K562 (cell line): Measurements from ENCODE around the gene OR2B2. TPM values are rescaled to one million over a fixed set of nuclear protein-coding genes. Genes with fewer than 3 reads are reported as not detected.

ENCODE experiments used
- E2F3 ChIP-seq: fragments of 250-450 bp; sonication (Bioruptor Pico); IDR thresholded peaks from 2 replicates; pipeline ENCODE4 v1.4.0; 2020; ENCODE audit warnings: mild to moderate bottlenecking
- FOXK2 ChIP-seq, 2 experiments: fragments of 450-650 bp; IDR thresholded peaks in 1 of 2; conservative IDR thresholded peaks in 1 of 2; 2 replicates each; pipeline ENCODE4 v1.6.1; 2016; ENCODE audit warnings: low read depth in 2 of 2, mild to moderate bottlenecking in 1 of 2
- JUND ChIP-seq, 2 experiments: IDR thresholded peaks; 2 replicates in 1 of 2; 3 replicates in 1 of 2; pipeline ENCODE4 v1.6.1; 2011; ENCODE audit warnings: borderline replicate concordance in 2 of 2, low read depth in 2 of 2, low read length in 2 of 2, improper control_type of control experiment in 1 of 2, missing biosample characterization in 1 of 2, missing genetic modification characterization in 1 of 2, missing genetic modification reagents in 1 of 2
- LARP7 ChIP-seq: fragments of 450-650 bp; IDR thresholded peaks from 2 replicates; pipeline ENCODE4 v1.6.1; 2016
- POU5F1 ChIP-seq: fragments of 150-350 bp; IDR thresholded peaks from 2 replicates; pipeline ENCODE4 v1.6.1; 2014; ENCODE audit warnings: borderline replicate concordance, low read length, low read depth, mild to moderate bottlenecking; ENCODE audit not compliant: partially characterized antibody
- RBM22 ChIP-seq: fragments of 200-400 bp; formaldehyde crosslinking; IDR thresholded peaks from 2 replicates; pipeline ENCODE4 v1.6.1; 2018; ENCODE audit warnings: low read length, low read depth; ENCODE audit not compliant: poor library complexity, severe bottlenecking
- SOX6 ChIP-seq: fragments of 450-650 bp; IDR thresholded peaks from 2 replicates; pipeline ENCODE4 v1.6.1; 2014; ENCODE audit warnings: mild to moderate bottlenecking
- ZNF121 ChIP-seq: sonication (generic); formaldehyde crosslinking; conservative IDR thresholded peaks from 2 replicates; pipeline ENCODE4 v1.8.0; 2022; ENCODE audit warnings: missing genetic modification reagents
- ZNF217 ChIP-seq: sonication (generic); formaldehyde crosslinking; IDR thresholded peaks from 2 replicates; pipeline ENCODE4 v1.8.0; 2022; ENCODE audit warnings: mild to moderate bottlenecking, missing genetic modification reagents
- polyA plus RNA-seq, 8 experiments: library from polyadenylated mRNA; depleted of rRNA in 4 of 8; stranded (reverse) in 5 of 8; unstranded in 3 of 8; fragments of >200 nt; fragmentation: Nextera tagmentation in 2 of 8; fragmentation: Illumina TruSeq in 1 of 8; extraction: Ambion mirVana in 2 of 8; extraction: Trizol in 1 of 8; gene quantifications; 2 replicates each; pipeline versions ENCODE4 v1.2.1 to v1.2.3, GENCODE V29; 2011 to 2014; ENCODE audit warnings: inconsistent platforms in 1 of 8, missing spikeins in 1 of 8
- total RNA-seq, 7 experiments: library from RNA; depleted of rRNA in 6 of 7; stranded (reverse); fragments of >200 nt in 6 of 7; fragmentation: Illumina TruSeq in 2 of 7; extraction: Trizol in 2 of 7; gene quantifications; 2 replicates each; pipeline versions ENCODE4 v1.2.1 to v1.2.3, GENCODE V29; 2011 to 2021; ENCODE audit warnings: low replicate concordance in 1 of 7
- TF ChIP-seq, protein P1 (sequence below): IDR thresholded peaks from 2 replicates; pipeline ENCODE4 v1.6.1; 2011; ENCODE audit not compliant: insufficient read length; ENCODE audit errors: extremely low read depth
- TF ChIP-seq, protein P2 (sequence below): fragments of 250-450 bp; sonication (Bioruptor Pico); IDR thresholded peaks from 2 replicates; pipeline ENCODE4 v1.4.0; 2020; ENCODE audit warnings: mild to moderate bottlenecking
- TF ChIP-seq, protein P3 (sequence below), 3 experiments: fragments of 200-800 bp in 1 of 3; sonication (Bioruptor generic) in 1 of 3; sonication (generic) in 1 of 3; formaldehyde crosslinking in 1 of 3; IDR thresholded peaks; 2 replicates each; pipeline versions ENCODE4 v1.6.1 to v1.8.0; 2016 to 2022; ENCODE audit warnings: mild to moderate bottlenecking in 2 of 3, missing compliant biosample characterization in 2 of 3, missing genetic modification characterization in 2 of 3, missing genetic modification reagents in 1 of 3
- TF ChIP-seq, protein P4 (sequence below): fragments of 450-650 bp; IDR thresholded peaks from 2 replicates; pipeline ENCODE4 v1.6.1; 2016; ENCODE audit warnings: antibody characterized with exemption
- TF ChIP-seq, protein P5 (sequence below): fragments of 250-450 bp; sonication (Bioruptor Pico); IDR thresholded peaks from 2 replicates; pipeline ENCODE4 v1.5.0; 2020; ENCODE audit warnings: mild to moderate bottlenecking, borderline replicate concordance
- TF ChIP-seq, protein P6 (sequence below): fragments of 250-450 bp; sonication (Bioruptor Pico); IDR thresholded peaks from 2 replicates; pipeline ENCODE4 v1.8.0; 2022; ENCODE audit warnings: inconsistent platforms

The OR2B2 gene
- total and polyA plus RNA-seq, 9 of the 15 experiments (the other 6 are each of a cell fraction or from before 2014, with no cell fraction given), result 0.24 TPM; not detected in 8

DNA sequence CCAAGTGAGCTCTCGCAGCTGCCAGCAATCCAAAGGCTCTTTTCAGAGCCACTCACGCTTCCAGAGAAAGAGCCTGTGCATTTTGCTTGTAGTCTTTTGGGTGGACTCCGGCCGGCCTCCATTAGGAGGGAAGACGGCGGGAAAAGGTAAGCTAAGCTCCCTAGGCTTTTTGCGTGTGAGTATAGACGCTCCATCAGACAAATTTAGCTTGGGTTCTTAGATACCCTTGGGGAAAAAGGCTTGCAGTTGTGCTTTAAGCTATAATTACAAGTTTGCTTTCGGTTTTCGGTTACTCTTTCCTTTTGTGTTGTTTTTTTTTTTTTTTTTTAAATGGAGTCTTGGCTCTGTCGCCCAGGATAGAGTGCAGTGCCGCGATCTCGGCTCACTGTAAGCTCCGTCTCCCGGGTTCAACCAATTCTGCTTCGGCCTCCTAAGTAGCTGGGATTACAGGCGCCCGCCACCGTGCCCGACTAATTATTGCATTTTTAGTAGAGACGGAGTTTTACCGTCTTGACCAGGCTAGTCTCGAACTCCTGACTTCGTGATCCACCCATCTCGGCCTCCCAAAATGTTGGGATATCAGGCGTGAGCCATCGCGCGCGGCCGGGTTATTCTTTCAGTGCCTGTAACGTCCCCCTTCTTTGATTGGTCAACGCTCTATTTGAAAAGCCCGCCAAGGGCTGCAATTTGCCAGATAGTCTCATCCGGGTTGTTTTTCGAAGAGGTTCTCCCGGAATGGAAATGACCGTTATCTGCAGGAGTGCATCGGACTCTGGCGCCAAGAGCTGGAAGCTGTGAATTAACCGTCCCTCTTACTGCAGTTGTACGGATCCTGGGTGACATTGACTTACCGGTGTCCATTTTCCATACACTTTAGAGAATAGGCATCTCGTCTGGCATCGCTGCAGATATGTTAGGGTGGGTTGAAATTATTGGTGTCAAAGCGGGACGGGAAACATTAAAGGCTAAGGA, 18.1 kb downstream of the OR2B2 start (continued):
- TF ChIP-seq FOXK2 (conservative IDR thresholded peaks at IDR 0.05 in 1 of 2, IDR thresholded peaks at IDR 0.05 in 1 of 2; ENCODE audit: low read depth in 2 of 2) (peak; percentile 43 to 59; a peak in 3 of 4 replicates), ZNF217 (no peak; the same call in 1 of the 2 replicates), E2F3 (CRISPR knock-in tag) (peak; percentile 99), ZNF121 (0 out of 2 replicates have a peak, but pooled peaks have one; percentile 39), RBM22 (no peak), SOX6 (peak; percentile 68; the same call in 1 of the 2 replicates), LARP7 (peak; percentile 22), JUND (IDR thresholded peaks at IDR 0.05; ENCODE audit: borderline replicate concordance, low read depth, low read length) (peak; percentile 57; the same call in 1 of the 2 replicates), JUND (tag; IDR thresholded peaks at IDR 0.05; ENCODE audit: borderline replicate concordance, low read depth, low read length) (no peak; the same call in 2 of the 3 replicates), POU5F1 (peak; percentile 23)
- TF ChIP-seq, protein P1, sequence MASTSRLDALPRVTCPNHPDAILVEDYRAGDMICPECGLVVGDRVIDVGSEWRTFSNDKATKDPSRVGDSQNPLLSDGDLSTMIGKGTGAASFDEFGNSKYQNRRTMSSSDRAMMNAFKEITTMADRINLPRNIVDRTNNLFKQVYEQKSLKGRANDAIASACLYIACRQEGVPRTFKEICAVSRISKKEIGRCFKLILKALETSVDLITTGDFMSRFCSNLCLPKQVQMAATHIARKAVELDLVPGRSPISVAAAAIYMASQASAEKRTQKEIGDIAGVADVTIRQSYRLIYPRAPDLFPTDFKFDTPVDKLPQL, result no peak
- TF ChIP-seq, protein P2, sequence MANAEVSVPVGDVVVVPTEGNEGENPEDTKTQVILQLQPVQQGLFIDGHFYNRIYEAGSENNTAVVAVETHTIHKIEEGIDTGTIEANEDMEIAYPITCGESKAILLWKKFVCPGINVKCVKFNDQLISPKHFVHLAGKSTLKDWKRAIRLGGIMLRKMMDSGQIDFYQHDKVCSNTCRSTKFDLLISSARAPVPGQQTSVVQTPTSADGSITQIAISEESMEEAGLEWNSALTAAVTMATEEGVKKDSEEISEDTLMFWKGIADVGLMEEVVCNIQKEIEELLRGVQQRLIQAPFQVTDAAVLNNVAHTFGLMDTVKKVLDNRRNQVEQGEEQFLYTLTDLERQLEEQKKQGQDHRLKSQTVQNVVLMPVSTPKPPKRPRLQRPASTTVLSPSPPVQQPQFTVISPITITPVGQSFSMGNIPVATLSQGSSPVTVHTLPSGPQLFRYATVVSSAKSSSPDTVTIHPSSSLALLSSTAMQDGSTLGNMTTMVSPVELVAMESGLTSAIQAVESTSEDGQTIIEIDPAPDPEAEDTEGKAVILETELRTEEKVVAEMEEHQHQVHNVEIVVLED (CRISPR knock-in tag), result 0 out of 2 replicates have a peak, but pooled peaks have one; percentile 37
- TF ChIP-seq, protein P3, sequence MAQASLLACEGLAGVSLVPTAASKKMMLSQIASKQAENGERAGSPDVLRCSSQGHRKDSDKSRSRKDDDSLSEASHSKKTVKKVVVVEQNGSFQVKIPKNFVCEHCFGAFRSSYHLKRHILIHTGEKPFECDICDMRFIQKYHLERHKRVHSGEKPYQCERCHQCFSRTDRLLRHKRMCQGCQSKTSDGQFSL (CRISPR knock-in tag; IDR thresholded peaks at IDR 0.05), result no peak
- TF ChIP-seq, protein P3 (tag; IDR thresholded peaks at IDR 0.05), result no peak; a peak in 1 of 4 replicates
- TF ChIP-seq, protein P4, sequence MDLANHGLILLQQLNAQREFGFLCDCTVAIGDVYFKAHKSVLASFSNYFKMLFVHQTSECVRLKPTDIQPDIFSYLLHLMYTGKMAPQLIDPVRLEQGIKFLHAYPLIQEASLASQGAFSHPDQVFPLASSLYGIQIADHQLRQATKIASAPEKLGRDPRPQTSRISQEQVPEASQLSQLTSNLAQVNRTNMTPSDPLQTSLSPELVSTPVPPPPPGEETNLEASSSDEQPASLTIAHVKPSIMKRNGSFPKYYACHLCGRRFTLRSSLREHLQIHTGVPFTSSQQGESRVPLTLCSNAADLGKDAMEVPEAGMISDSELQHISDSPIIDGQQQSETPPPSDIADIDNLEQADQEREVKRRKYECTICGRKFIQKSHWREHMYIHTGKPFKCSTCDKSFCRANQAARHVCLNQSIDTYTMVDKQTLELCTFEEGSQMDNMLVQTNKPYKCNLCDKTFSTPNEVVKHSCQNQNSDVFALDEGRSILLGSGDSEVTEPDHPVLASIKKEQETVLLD, result 0 out of 2 replicates have a peak, but pooled peaks have one; percentile 15
- TF ChIP-seq, protein P5, sequence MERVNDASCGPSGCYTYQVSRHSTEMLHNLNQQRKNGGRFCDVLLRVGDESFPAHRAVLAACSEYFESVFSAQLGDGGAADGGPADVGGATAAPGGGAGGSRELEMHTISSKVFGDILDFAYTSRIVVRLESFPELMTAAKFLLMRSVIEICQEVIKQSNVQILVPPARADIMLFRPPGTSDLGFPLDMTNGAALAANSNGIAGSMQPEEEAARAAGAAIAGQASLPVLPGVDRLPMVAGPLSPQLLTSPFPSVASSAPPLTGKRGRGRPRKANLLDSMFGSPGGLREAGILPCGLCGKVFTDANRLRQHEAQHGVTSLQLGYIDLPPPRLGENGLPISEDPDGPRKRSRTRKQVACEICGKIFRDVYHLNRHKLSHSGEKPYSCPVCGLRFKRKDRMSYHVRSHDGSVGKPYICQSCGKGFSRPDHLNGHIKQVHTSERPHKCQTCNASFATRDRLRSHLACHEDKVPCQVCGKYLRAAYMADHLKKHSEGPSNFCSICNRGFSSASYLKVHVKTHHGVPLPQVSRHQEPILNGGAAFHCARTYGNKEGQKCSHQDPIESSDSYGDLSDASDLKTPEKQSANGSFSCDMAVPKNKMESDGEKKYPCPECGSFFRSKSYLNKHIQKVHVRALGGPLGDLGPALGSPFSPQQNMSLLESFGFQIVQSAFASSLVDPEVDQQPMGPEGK (CRISPR knock-in tag), result peak; percentile 56; the same call in 1 of the 2 replicates
- TF ChIP-seq, protein P6, sequence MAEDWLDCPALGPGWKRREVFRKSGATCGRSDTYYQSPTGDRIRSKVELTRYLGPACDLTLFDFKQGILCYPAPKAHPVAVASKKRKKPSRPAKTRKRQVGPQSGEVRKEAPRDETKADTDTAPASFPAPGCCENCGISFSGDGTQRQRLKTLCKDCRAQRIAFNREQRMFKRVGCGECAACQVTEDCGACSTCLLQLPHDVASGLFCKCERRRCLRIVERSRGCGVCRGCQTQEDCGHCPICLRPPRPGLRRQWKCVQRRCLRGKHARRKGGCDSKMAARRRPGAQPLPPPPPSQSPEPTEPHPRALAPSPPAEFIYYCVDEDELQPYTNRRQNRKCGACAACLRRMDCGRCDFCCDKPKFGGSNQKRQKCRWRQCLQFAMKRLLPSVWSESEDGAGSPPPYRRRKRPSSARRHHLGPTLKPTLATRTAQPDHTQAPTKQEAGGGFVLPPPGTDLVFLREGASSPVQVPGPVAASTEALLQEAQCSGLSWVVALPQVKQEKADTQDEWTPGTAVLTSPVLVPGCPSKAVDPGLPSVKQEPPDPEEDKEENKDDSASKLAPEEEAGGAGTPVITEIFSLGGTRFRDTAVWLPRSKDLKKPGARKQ (CRISPR knock-in tag), result no peak
